CD14-positive monocyte (primary cell): ENCODE results near the gene RALGDS. TPM values are rescaled to one million over a fixed set of nuclear protein-coding genes. Genes with fewer than 3 reads are reported as not detected.
"Not testable (repeated sequence)": the region's sequence is repeated elsewhere in the genome, so short reads cannot be mapped to it uniquely, and the experiment has no call there.

Source experiments
- DNase-seq, 3 donors: peaks; one replicate each; pipeline ENCODE4 v3.0.0-alpha.2; 2011 to 2022
- H2AFZ ChIP-seq: 2 replicates; pipeline ENCODE4 v1.6.0; 2012; ENCODE audit warnings: mild to moderate bottlenecking, low read depth, low read length, inconsistent platforms; ENCODE audit not compliant: insufficient read depth, poor library complexity, severe bottlenecking
- H3K27ac ChIP-seq, 2 donors: 1 replicate in 1 of 2; 2 replicates in 1 of 2; pipeline ENCODE4 v1.5.1; 2012 to 2013; ENCODE audit warnings: low read length in 2 of 2, control low read depth in 1 of 2, inconsistent platforms in 1 of 2, low read depth in 1 of 2, mild to moderate bottlenecking in 1 of 2
- H3K27me3 ChIP-seq, 2 donors: one replicate each; pipeline versions ENCODE4 v1.6.0 to v1.6.1; 2011 to 2013; ENCODE audit warnings: low read length in 2 of 2; ENCODE audit not compliant: control insufficient read depth in 2 of 2, insufficient read depth in 2 of 2
- H3K36me3 ChIP-seq, 2 donors: replicated peaks in 1 of 2; 1 replicate in 1 of 2; 2 replicates in 1 of 2; pipeline versions ENCODE4 v1.5.1 to v1.6.1; 2012 to 2013; ENCODE audit warnings: low read length in 2 of 2, control low read depth in 1 of 2, inconsistent platforms in 1 of 2, mild to moderate bottlenecking in 1 of 2; ENCODE audit not compliant: insufficient read depth in 2 of 2, control insufficient read depth in 1 of 2
- H3K4me1 ChIP-seq, 2 donors: 1 replicate in 1 of 2; 2 replicates in 1 of 2; pipeline versions ENCODE4 v1.5.1 to v1.6.1; 2012 to 2013; ENCODE audit warnings: low read length in 2 of 2, control low read depth in 1 of 2, inconsistent platforms in 1 of 2, mild to moderate bottlenecking in 1 of 2, moderate library complexity in 1 of 2; ENCODE audit not compliant: insufficient read depth in 2 of 2, control insufficient read depth in 1 of 2
- H3K4me2 ChIP-seq: replicated peaks from 2 replicates; pipeline ENCODE3; 2012; ENCODE audit warnings: low read length, moderate library complexity, mild to moderate bottlenecking; ENCODE audit not compliant: poor library complexity, severe bottlenecking; ENCODE audit errors: extremely low read depth
- H3K4me3 ChIP-seq, 3 experiments: fragments of 200-600 bp in 1 of 3; sonication (generic) in 1 of 3; replicated peaks in 1 of 3; 1 replicate in 2 of 3; 2 replicates in 1 of 3; pipeline ENCODE4 v1.5.1; 2011 to 2013; ENCODE audit warnings: low read length in 3 of 3, mild to moderate bottlenecking in 3 of 3, control low read depth in 2 of 3, low read depth in 2 of 3, inconsistent platforms in 1 of 3, moderate library complexity in 1 of 3
- H3K79me2 ChIP-seq: 2 replicates; pipeline ENCODE4 v1.6.0; 2012; ENCODE audit warnings: mild to moderate bottlenecking, control low read depth, inconsistent platforms, low read length, moderate library complexity; ENCODE audit not compliant: insufficient read depth
- H3K9ac ChIP-seq: 2 replicates; pipeline ENCODE4 v1.6.0; 2017; ENCODE audit warnings: low read length, mild to moderate bottlenecking; ENCODE audit not compliant: insufficient read depth, poor library complexity, severe bottlenecking
- H3K9me3 ChIP-seq, 2 donors: replicated peaks in 1 of 2; 1 replicate in 1 of 2; 2 replicates in 1 of 2; pipeline versions ENCODE4 v1.5.1 to v1.6.1; 2012 to 2013; ENCODE audit warnings: low read length in 2 of 2, control low read depth in 1 of 2; ENCODE audit not compliant: control insufficient read depth in 1 of 2, insufficient read depth in 1 of 2
- H4K20me1 ChIP-seq: 2 replicates; pipeline ENCODE4 v1.6.0; 2012; ENCODE audit warnings: mild to moderate bottlenecking, low read length, control low read depth, moderate library complexity; ENCODE audit not compliant: insufficient read depth
- H3K27ac Mint-ChIP-seq, 7 donors: one replicate each; pipeline ENCODE4 v1.8.0; 2020; ENCODE audit warnings: mild to moderate bottlenecking in 7 of 7, mixed read lengths in 7 of 7, moderate library complexity in 6 of 7, inconsistent platforms in 2 of 7
- H3K27me3 Mint-ChIP-seq, 3 donors: one replicate each; pipeline ENCODE4 v1.8.0; 2021 to 2022; ENCODE audit warnings: low read depth in 3 of 3, mild to moderate bottlenecking in 3 of 3, mixed read lengths in 3 of 3, moderate library complexity in 3 of 3, inconsistent platforms in 1 of 3
- H3K36me3 Mint-ChIP-seq, 2 donors: one replicate each; pipeline ENCODE4 v1.8.0; 2020; ENCODE audit warnings: mixed read lengths in 2 of 2, inconsistent platforms in 1 of 2, mild to moderate bottlenecking in 1 of 2
- H3K4me1 Mint-ChIP-seq: one replicate; pipeline ENCODE4 v1.8.0; 2020; ENCODE audit warnings: mild to moderate bottlenecking, mixed read lengths
- H3K4me3 Mint-ChIP-seq, 2 donors: one replicate each; pipeline ENCODE4 v1.8.0; 2020; ENCODE audit warnings: mild to moderate bottlenecking in 2 of 2, mixed read lengths in 2 of 2, moderate library complexity in 1 of 2
- H3K9me3 Mint-ChIP-seq, 7 donors: one replicate each; pipeline ENCODE4 v1.8.0; 2020 to 2022; ENCODE audit warnings: mixed read lengths in 7 of 7, mild to moderate bottlenecking in 6 of 7, moderate library complexity in 6 of 7, inconsistent platforms in 2 of 7
- WGBS: methylation state at CpG from one replicate; pipeline ENCODE4 v1.1.5; 2013; ENCODE audit warnings: missing lambda C conversion rate; ENCODE audit not compliant: insufficient coverage; 5-methylcytosine and 5-hydroxymethylcytosine counted together
- intact Hi-C, 2 donors: fragments of 100-400 bp; cut with micrococcal nuclease; formaldehyde crosslinking; loops; one replicate each; pipeline versions ENCODE4 v1.15.0 to v1.15.1; 2023
- polyA minus RNA-seq: library from RNA; depleted of rRNA, polyadenylated mRNA; stranded (reverse); fragments of >200 nt; gene quantifications from 2 replicates; pipeline ENCODE4 v1.2.3, GENCODE V29; 2012
- polyA plus RNA-seq, 3 donors: library from polyadenylated mRNA; depleted of rRNA in 1 of 3; unstranded in 2 of 3; stranded (reverse) in 1 of 3; fragments of 300-500 nt in 2 of 3; fragments of >200 nt in 1 of 3; fragmentation: Illumina TruSeq in 2 of 3; gene quantifications; 1 replicate in 2 of 3; 2 replicates in 1 of 3; pipeline ENCODE4 v1.2.3, GENCODE V29; 2012 to 2021
- total RNA-seq, 12 experiments: library from RNA in 1 of 12; stranded (reverse) in 1 of 12; fragments of 120-200 nt in 1 of 12; gene quantifications; one replicate each; pipeline ENCODE4 v1.2.4 and lab custom pipeline; 2013 to 2026; ENCODE audit warnings: mixed read lengths in 6 of 12, inconsistent platforms in 1 of 12
- TF ChIP-seq, protein P1 (sequence below): fragments of 200-600 bp; IDR thresholded peaks from one replicate; pipeline ENCODE4 v1.8.0; 2022; ENCODE audit warnings: antibody characterized with exemption, mild to moderate bottlenecking

RALGDS gene
- total RNA-seq (2013), result 20.1 TPM
- polyA plus RNA-seq (10 to 100 TPM in 1 of 3 donors, 1 to 10 TPM in 2; 3.5 to 63.8 (median 4.2) TPM), polyA minus RNA-seq (40.0 and 41.4 TPM in 2 replicates), total RNA-seq (lab: John Stamatoyannopoulos, UW) (29.4 to 151 (median 103) reads per million in 11 experiments)

GRCh38 chr9:133121198-133121914, at the start of gene RALGDS:
RALGDS (minus strand) TSS chr9:133121240; CDS start chr9:133121154, 86 bp downstream.
- TF ChIP-seq, protein P1, sequence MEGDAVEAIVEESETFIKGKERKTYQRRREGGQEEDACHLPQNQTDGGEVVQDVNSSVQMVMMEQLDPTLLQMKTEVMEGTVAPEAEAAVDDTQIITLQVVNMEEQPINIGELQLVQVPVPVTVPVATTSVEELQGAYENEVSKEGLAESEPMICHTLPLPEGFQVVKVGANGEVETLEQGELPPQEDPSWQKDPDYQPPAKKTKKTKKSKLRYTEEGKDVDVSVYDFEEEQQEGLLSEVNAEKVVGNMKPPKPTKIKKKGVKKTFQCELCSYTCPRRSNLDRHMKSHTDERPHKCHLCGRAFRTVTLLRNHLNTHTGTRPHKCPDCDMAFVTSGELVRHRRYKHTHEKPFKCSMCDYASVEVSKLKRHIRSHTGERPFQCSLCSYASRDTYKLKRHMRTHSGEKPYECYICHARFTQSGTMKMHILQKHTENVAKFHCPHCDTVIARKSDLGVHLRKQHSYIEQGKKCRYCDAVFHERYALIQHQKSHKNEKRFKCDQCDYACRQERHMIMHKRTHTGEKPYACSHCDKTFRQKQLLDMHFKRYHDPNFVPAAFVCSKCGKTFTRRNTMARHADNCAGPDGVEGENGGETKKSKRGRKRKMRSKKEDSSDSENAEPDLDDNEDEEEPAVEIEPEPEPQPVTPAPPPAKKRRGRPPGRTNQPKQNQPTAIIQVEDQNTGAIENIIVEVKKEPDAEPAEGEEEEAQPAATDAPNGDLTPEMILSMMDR, result no peak
- peak within 1 kb of the TSS; percentile 53 to 83 (median 62) for H3K4me3 ChIP-seq
- H3K4me1 ChIP-seq, result peaks cover 66 to 81% of the 10 kb centered on the region in 2 donors
- WGBS, result 0% methylated on average over 36 of the region's 53 CpGs
- peaks cover 5 to 9% (median 8%) of the 10 kb centered on the region in 3 donors for H3K27me3 Mint-ChIP-seq
- intact Hi-C loops, result loop anchor here in 1 of 2 donors (1.0 kb wide), 1 partner anchor 9 kb away; no protein-coding TSS in a partner anchor
- no peaks in the 10 kb centered on the region for H3K9me3 ChIP-seq
- peak within 1 kb of the TSS; percentile 99 to 100 (median 100) for H3K27ac Mint-ChIP-seq
- H3K27me3 ChIP-seq, result no peaks in the 10 kb centered on the region
- H3K27ac ChIP-seq, result peak within 1 kb of the TSS; percentile 95 to 99
- H3K36me3 ChIP-seq, result no peaks in the 10 kb centered on the region
- H3K4me1 Mint-ChIP-seq, result peaks cover 79% of the 10 kb centered on the region
- H3K9ac ChIP-seq, result peak within 1 kb of the TSS; percentile 89
- H3K4me3 Mint-ChIP-seq, result peak within 1 kb of the TSS; percentile 85 to 87
- peaks cover 13% of the 10 kb centered on the region for H3K79me2 ChIP-seq
- peak; percentile 96 to 100 (median 96) for DNase-seq
- peak within 1 kb of the TSS; percentile 94 for H3K4me2 ChIP-seq
- peaks cover 17% of the 10 kb centered on the region for H4K20me1 ChIP-seq
- H3K36me3 Mint-ChIP-seq, result peaks cover 4 to 20% of the 10 kb centered on the region in 2 donors
- H3K9me3 Mint-ChIP-seq, result peaks cover 0 to 2% (median 0%) of the 10 kb centered on the region in 7 donors
- H2AFZ ChIP-seq, result no peak within 1 kb of the TSS

GRCh38 chr9:133170716-133171115, 49.7 kb upstream of the RALGDS start:
- Histone ChIP-seq H3K4me3 (no peak overlapping the region), H4K20me1 (no peaks in the 10 kb centered on the region), H3K9ac (no peak overlapping the region), H3K4me2 (no peak overlapping the region), H3K27me3 (no peaks in the 10 kb centered on the region), H3K36me3 (no peaks in the 10 kb centered on the region), H3K79me2 (no peaks in the 10 kb centered on the region), H3K9me3 (no peaks in the 10 kb centered on the region), H2AFZ (no peak overlapping the region), H3K4me1 (no peaks in the 10 kb centered on the region), H3K27ac (no peak overlapping the region)
- no peak for DNase-seq
- Mint-ChIP-seq H3K9me3 (peaks cover 0 to 6% (median 0%) of the 10 kb centered on the region in 7 donors), H3K36me3 (no peaks in the 10 kb centered on the region), H3K4me3 (no peak overlapping the region), H3K27ac (no peak overlapping the region), H3K27me3 (peaks cover 4 to 13% (median 11%) of the 10 kb centered on the region in 3 donors), H3K4me1 (no peaks in the 10 kb centered on the region)
- WGBS, result 97% methylated on average over 7 of the region's 11 CpGs
- intact Hi-C loops, result no loop called here
- TF ChIP-seq, protein P1, result no peak

- H3K4me3 Mint-ChIP-seq, H3K4me1 Mint-ChIP-seq, DNase-seq, intact Hi-C loops, H3K36me3 Mint-ChIP-seq, H3K79me2 ChIP-seq, H3K9ac ChIP-seq, H2AFZ ChIP-seq, H3K4me3 ChIP-seq, H3K27me3 ChIP-seq, H3K9me3 Mint-ChIP-seq, H3K4me2 ChIP-seq, H3K27ac Mint-ChIP-seq, H3K27ac ChIP-seq, H3K36me3 ChIP-seq, H3K9me3 ChIP-seq, H3K4me1 ChIP-seq, H4K20me1 ChIP-seq: not testable (repeated sequence)
- H3K27me3 Mint-ChIP-seq, result peaks cover 4 to 18% (median 12%) of the 10 kb centered on the region in 3 donors
- 94% methylated on average over 6 of the region's 12 CpGs for WGBS
These were observed 48.6 kb upstream of the RALGDS start for GRCh38 chr9:133169687-133170086.
